Measurements from ENCODE around the gene ICE2. TPM values are rescaled to one million over a fixed set of nuclear protein-coding genes. Genes with fewer than 3 reads are reported as not detected.

ICE2 gene
- total and polyA plus RNA-seq, 2 experiments from 2014 or later, result 64.2 to 64.3 TPM

DNA sequence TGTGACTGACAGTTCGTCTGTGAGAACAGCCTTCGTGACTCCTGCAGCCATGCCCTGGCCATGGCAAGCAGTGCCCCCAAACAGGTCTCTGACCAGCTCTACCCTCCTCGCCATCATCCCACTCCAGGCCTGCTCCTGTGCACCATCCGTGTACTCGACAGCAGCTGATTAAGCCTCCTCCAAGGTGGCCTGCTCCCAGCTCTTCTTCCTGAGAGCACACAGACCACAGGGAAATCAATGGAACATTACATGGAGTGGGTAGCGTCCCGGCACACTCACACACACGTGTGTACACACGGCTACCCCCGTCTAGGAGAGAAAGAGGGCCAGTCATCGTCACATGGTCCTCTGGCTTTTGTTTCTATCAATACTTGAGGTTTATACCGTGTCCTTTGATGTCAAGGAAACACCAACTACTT lies 102.3 kb downstream of the ICE2 start:
- Histone ChIP-seq H3K4me1 (ENCODE audit: insufficient read depth) (peaks cover 14% of the 10 kb centered on the region), H3K36me3 (ENCODE audit: insufficient read depth) (no peaks in the 10 kb centered on the region), H3K27me3 (ENCODE audit: insufficient read depth) (no peaks in the 10 kb centered on the region), H2AFZ (no peak overlapping the region), H4K20me1 (replicated peaks; ENCODE audit: insufficient read depth) (no peaks in the 10 kb centered on the region; the same call in 1 of the 2 replicates), H3K79me2 (replicated peaks; ENCODE audit: insufficient read depth) (0 out of 2 replicates have a peak, but pooled peaks cover 4% of the 10 kb centered on the region), H3K4me3 (no peak overlapping the region), H3K27ac (ENCODE audit: low read depth) (no peak overlapping the region), H3K4me2 (no peak overlapping the region), H3K9me2 (ENCODE audit: insufficient read depth) (no peaks in the 10 kb centered on the region), H3F3A (replicated peaks; ENCODE audit: low read depth) (no peaks in the 10 kb centered on the region)
- H3K4me1 Mint-ChIP-seq, result peaks cover 22% of the 10 kb centered on the region
- H3K27me3 Mint-ChIP-seq (ENCODE audit: insufficient read depth, low read depth, poor library complexity), result no peaks in the 10 kb centered on the region
- no peaks in the 10 kb centered on the region for H3K36me3 Mint-ChIP-seq (ENCODE audit: low read depth)
- TF ChIP-seq, protein P1, sequence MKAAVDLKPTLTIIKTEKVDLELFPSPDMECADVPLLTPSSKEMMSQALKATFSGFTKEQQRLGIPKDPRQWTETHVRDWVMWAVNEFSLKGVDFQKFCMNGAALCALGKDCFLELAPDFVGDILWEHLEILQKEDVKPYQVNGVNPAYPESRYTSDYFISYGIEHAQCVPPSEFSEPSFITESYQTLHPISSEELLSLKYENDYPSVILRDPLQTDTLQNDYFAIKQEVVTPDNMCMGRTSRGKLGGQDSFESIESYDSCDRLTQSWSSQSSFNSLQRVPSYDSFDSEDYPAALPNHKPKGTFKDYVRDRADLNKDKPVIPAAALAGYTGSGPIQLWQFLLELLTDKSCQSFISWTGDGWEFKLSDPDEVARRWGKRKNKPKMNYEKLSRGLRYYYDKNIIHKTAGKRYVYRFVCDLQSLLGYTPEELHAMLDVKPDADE (IDR thresholded peaks at IDR 0.05), result no peak
- TF ChIP-seq REST (IDR thresholded peaks at IDR 0.05; ENCODE audit: unreplicated experiment), result no peak
- DNase-seq (ENCODE audit: low spot score) (no peak), ATAC-seq (no peak)
- no peak overlapping the region for H3K4me3 Mint-ChIP-seq
- H3K9me3 Mint-ChIP-seq, result no peaks in the 10 kb centered on the region
- no peak overlapping the region; the same call in 1 of the 2 replicates for H3K27ac Mint-ChIP-seq

- ATAC-seq (no peak), DNase-seq (ENCODE audit: low spot score) (no peak)
- Mint-ChIP-seq H3K27ac (peak overlapping the region; percentile 67), H3K36me3 (ENCODE audit: low read depth) (no peaks in the 10 kb centered on the region), H3K4me3 (no peak overlapping the region), H3K4me1 (peaks cover 22% of the 10 kb centered on the region), H3K27me3 (ENCODE audit: insufficient read depth, low read depth, poor library complexity) (no peaks in the 10 kb centered on the region), H3K9me3 (no peaks in the 10 kb centered on the region)
- Histone ChIP-seq H3K4me1 (ENCODE audit: insufficient read depth) (peaks cover 14% of the 10 kb centered on the region), H3K27ac (ENCODE audit: low read depth) (peak overlapping the region; percentile 80; the same call in 1 of the 2 replicates), H3K4me2 (no peak overlapping the region), H3K4me3 (no peak overlapping the region), H3K27me3 (ENCODE audit: insufficient read depth) (no peaks in the 10 kb centered on the region), H3F3A (replicated peaks; ENCODE audit: low read depth) (no peaks in the 10 kb centered on the region), H4K20me1 (replicated peaks; ENCODE audit: insufficient read depth) (no peaks in the 10 kb centered on the region; the same call in 1 of the 2 replicates), H3K9me2 (ENCODE audit: insufficient read depth) (no peaks in the 10 kb centered on the region), H2AFZ (no peak overlapping the region), H3K79me2 (replicated peaks; ENCODE audit: insufficient read depth) (0 out of 2 replicates have a peak, but pooled peaks cover 4% of the 10 kb centered on the region), H3K36me3 (ENCODE audit: insufficient read depth) (no peaks in the 10 kb centered on the region)
- TF ChIP-seq ZNF331 (CRISPR knock-in tag; IDR thresholded peaks at IDR 0.05; ENCODE audit: low read depth) (no peak), EZH2 (IDR thresholded peaks at IDR 0.05; ENCODE audit: low read depth, unreplicated experiment) (no peak), ZNF114 (CRISPR knock-in tag; IDR thresholded peaks at IDR 0.05) (no peak), EZH2phosphoT487 (IDR thresholded peaks at IDR 0.05; ENCODE audit: unreplicated experiment) (no peak), CREB1 (CRISPR knock-in tag; IDR thresholded peaks at IDR 0.05; ENCODE audit: low read depth) (no peak), JUNB (IDR thresholded peaks at IDR 0.05; ENCODE audit: unreplicated experiment) (no peak)
- TF ChIP-seq, protein P2, sequence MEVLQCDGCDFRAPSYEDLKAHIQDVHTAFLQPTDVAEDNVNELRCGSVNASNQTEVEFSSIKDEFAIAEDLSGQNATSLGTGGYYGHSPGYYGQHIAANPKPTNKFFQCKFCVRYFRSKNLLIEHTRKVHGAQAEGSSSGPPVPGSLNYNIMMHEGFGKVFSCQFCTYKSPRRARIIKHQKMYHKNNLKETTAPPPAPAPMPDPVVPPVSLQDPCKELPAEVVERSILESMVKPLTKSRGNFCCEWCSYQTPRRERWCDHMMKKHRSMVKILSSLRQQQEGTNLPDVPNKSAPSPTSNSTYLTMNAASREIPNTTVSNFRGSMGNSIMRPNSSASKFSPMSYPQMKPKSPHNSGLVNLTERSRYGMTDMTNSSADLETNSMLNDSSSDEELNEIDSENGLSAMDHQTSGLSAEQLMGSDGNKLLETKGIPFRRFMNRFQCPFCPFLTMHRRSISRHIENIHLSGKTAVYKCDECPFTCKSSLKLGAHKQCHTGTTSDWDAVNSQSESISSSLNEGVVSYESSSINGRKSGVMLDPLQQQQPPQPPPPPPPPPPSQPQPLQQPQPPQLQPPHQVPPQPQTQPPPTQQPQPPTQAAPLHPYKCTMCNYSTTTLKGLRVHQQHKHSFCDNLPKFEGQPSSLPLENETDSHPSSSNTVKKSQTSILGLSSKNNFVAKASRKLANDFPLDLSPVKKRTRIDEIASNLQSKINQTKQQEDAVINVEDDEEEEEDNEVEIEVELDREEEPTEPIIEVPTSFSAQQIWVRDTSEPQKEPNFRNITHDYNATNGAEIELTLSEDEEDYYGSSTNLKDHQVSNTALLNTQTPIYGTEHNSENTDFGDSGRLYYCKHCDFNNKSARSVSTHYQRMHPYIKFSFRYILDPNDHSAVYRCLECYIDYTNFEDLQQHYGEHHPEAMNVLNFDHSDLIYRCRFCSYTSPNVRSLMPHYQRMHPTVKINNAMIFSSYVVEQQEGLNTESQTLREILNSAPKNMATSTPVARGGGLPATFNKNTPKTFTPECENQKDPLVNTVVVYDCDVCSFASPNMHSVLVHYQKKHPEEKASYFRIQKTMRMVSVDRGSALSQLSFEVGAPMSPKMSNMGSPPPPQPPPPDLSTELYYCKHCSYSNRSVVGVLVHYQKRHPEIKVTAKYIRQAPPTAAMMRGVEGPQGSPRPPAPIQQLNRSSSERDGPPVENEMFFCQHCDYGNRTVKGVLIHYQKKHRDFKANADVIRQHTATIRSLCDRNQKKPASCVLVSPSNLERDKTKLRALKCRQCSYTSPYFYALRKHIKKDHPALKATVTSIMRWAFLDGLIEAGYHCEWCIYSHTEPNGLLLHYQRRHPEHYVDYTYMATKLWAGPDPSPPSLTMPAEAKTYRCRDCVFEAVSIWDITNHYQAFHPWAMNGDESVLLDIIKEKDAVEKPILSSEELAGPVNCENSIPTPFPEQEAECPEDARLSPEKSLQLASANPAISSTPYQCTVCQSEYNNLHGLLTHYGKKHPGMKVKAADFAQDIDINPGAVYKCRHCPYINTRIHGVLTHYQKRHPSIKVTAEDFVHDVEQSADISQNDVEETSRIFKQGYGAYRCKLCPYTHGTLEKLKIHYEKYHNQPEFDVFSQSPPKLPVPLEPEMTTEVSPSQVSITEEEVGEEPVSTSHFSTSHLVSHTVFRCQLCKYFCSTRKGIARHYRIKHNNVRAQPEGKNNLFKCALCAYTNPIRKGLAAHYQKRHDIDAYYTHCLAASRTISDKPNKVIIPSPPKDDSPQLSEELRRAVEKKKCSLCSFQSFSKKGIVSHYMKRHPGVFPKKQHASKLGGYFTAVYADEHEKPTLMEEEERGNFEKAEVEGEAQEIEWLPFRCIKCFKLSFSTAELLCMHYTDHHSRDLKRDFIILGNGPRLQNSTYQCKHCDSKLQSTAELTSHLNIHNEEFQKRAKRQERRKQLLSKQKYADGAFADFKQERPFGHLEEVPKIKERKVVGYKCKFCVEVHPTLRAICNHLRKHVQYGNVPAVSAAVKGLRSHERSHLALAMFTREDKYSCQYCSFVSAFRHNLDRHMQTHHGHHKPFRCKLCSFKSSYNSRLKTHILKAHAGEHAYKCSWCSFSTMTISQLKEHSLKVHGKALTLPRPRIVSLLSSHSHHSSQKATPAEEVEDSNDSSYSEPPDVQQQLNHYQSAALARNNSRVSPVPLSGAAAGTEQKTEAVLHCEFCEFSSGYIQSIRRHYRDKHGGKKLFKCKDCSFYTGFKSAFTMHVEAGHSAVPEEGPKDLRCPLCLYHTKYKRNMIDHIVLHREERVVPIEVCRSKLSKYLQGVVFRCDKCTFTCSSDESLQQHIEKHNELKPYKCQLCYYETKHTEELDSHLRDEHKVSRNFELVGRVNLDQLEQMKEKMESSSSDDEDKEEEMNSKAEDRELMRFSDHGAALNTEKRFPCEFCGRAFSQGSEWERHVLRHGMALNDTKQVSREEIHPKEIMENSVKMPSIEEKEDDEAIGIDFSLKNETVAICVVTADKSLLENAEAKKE (CRISPR knock-in tag; IDR thresholded peaks at IDR 0.05), result no peak
- TF ChIP-seq, protein P1 (IDR thresholded peaks at IDR 0.05), result no peak
Measured at GRCh38 chr15:60375306-60375705, 103.6 kb downstream of the ICE2 start.

All from GM23338 (cell line).